Breast epithelium (tissue), 4 donors: ENCODE results near the gene PUM2. TPM values are rescaled to one million over a fixed set of nuclear protein-coding genes. Genes with fewer than 3 reads are reported as not detected.

Experiments used
- DNase-seq, 2 donors: peaks; one replicate each; pipeline ENCODE4 v3.0.0-alpha.2; 2019; ENCODE audit warnings: low spot score in 2 of 2
- H3K27ac ChIP-seq, 2 donors: fragments of 200-600 bp; sonication (generic) in 1 of 2; one replicate each; pipeline ENCODE4 v1.5.1; 2016 to 2019; ENCODE audit warnings: mild to moderate bottlenecking in 1 of 2
- H3K27me3 ChIP-seq, 2 donors: fragments of 200-600 bp; sonication (generic) in 1 of 2; one replicate each; pipeline versions ENCODE4 v1.5.1 to v1.6.0; 2017 to 2019; ENCODE audit warnings: control low read depth in 1 of 2, mild to moderate bottlenecking in 1 of 2
- H3K36me3 ChIP-seq: fragments of 200-600 bp; one replicate; pipeline ENCODE4 v1.5.1; 2019
- H3K4me1 ChIP-seq, 2 donors: fragments of 200-600 bp; sonication (generic); one replicate each; pipeline ENCODE4 v1.5.1; 2016 to 2019; ENCODE audit warnings: control low read depth in 1 of 2
- H3K4me3 ChIP-seq, 3 donors: fragments of 200-600 bp; sonication (generic); 1 replicate in 2 of 3; 2 replicates in 1 of 3; pipeline ENCODE4 v1.5.1; 2016 to 2019; ENCODE audit warnings: mild to moderate bottlenecking in 3 of 3, moderate library complexity in 2 of 3
- H3K9me3 ChIP-seq, 2 donors: fragments of 200-600 bp; sonication (generic) in 1 of 2; one replicate each; pipeline ENCODE4 v1.5.1; 2016 to 2019; ENCODE audit warnings: control low read depth in 1 of 2
- POLR2A ChIP-seq: fragments of 450-650 bp; IDR thresholded peaks from one replicate; pipeline ENCODE4 v1.6.1; 2016; ENCODE audit warnings: antibody characterized with exemption, mild to moderate bottlenecking, moderate library complexity
- POLR2AphosphoS5 ChIP-seq, 3 donors: sonication (generic); formaldehyde crosslinking; IDR thresholded peaks; one replicate each; pipeline ENCODE4 v1.6.1; 2017; ENCODE audit warnings: antibody characterized with exemption in 3 of 3
- intact Hi-C: fragments of 100-400 bp; cut with DNase I; formaldehyde crosslinking; loops from one replicate; pipeline ENCODE4 v1.15.1; 2023; ENCODE audit warnings: low total_unique reads
- total RNA-seq, 3 donors: library from RNA; depleted of rRNA; stranded (reverse); fragments of >200 nt; gene quantifications; one replicate each; pipeline ENCODE4 v1.1.0, GENCODE V29; 2016
- TF ChIP-seq, protein P1 (sequence below), 3 donors: fragments of 450-650 bp; IDR thresholded peaks; one replicate each; pipeline ENCODE4 v1.5.1; 2016 to 2017; ENCODE audit warnings: antibody characterized with exemption in 3 of 3, mild to moderate bottlenecking in 3 of 3, moderate library complexity in 3 of 3

The PUM2 gene
- total RNA-seq, 3 donors from 2014 or later = 69.3 to 94.0 (median 92.8) TPM

DNA sequence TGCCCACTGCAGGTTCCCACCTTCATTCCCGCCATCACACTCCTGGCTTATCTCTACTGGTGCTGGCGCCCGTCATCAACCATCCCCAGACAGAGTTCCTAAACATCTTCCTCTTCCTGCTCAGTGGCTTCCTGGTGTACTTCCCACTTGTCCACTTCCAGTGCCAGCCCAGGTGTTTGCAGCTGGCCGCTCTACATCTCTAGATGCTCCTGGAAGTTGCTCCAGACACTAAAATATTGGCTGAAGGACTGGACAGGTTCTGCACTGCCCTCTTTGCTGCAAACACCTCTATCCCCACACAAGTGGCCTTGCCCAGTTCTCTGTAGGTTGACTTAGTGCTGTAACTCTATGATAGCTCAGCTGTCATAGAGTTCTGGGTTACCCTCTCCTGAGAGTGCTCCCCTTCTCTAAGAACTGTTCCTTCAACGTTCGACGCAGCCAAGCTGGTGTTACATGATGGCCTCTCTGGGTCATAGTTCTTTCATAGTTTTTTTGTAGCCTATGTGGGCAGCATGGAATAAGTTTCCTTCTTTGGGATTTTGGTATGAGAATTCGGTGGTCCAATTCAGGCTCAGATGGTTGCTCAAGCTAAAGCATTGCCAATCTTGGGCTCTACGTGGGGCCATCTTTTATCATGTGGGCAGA lies 45.8 kb upstream of the PUM2 start:
- Histone ChIP-seq H3K9me3 (no peaks in the 10 kb centered on the region), H3K4me3 (no peak overlapping the region), H3K36me3 (no peaks in the 10 kb centered on the region), H3K27me3 (no peaks in the 10 kb centered on the region), H3K4me1 (no peaks in the 10 kb centered on the region), H3K27ac (no peak overlapping the region)
- TF ChIP-seq, protein P1, sequence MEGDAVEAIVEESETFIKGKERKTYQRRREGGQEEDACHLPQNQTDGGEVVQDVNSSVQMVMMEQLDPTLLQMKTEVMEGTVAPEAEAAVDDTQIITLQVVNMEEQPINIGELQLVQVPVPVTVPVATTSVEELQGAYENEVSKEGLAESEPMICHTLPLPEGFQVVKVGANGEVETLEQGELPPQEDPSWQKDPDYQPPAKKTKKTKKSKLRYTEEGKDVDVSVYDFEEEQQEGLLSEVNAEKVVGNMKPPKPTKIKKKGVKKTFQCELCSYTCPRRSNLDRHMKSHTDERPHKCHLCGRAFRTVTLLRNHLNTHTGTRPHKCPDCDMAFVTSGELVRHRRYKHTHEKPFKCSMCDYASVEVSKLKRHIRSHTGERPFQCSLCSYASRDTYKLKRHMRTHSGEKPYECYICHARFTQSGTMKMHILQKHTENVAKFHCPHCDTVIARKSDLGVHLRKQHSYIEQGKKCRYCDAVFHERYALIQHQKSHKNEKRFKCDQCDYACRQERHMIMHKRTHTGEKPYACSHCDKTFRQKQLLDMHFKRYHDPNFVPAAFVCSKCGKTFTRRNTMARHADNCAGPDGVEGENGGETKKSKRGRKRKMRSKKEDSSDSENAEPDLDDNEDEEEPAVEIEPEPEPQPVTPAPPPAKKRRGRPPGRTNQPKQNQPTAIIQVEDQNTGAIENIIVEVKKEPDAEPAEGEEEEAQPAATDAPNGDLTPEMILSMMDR (IDR thresholded peaks at IDR 0.05) = no peak
- TF ChIP-seq POLR2AphosphoS5 (IDR thresholded peaks at IDR 0.05) (no peak), POLR2A (no peak)
- intact Hi-C loops = no loop called here
- no peak for DNase-seq

DNA sequence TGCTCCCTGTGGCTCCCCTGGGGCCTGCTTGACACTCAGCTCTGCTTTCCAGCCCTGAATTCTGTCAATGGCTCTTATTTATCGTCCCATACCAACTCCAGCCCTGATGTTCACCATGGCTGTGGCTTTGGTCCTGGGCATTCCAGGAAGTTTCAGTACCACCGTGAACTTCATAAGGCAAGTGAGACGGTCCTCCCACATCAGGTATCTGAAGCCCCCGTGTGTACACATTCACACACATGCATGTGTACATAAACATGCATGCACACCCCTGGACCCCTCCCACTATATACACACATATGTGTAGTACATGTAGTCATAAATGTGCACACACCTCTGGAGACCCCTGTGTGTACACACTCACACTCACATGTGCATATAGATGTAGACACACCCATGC lies 43.3 kb upstream of the PUM2 start:
- Histone ChIP-seq H3K27ac (no peak overlapping the region), H3K4me3 (no peak overlapping the region), H3K9me3 (no peaks in the 10 kb centered on the region), H3K4me1 (no peaks in the 10 kb centered on the region), H3K27me3 (no peaks in the 10 kb centered on the region), H3K36me3 (no peaks in the 10 kb centered on the region)
- DNase-seq = no peak
- no peak for TF ChIP-seq POLR2A
- TF ChIP-seq, protein P1 (IDR thresholded peaks at IDR 0.05) = no peak
- TF ChIP-seq POLR2AphosphoS5 (IDR thresholded peaks at IDR 0.05) = no peak
- intact Hi-C loops = no loop called here

DNA sequence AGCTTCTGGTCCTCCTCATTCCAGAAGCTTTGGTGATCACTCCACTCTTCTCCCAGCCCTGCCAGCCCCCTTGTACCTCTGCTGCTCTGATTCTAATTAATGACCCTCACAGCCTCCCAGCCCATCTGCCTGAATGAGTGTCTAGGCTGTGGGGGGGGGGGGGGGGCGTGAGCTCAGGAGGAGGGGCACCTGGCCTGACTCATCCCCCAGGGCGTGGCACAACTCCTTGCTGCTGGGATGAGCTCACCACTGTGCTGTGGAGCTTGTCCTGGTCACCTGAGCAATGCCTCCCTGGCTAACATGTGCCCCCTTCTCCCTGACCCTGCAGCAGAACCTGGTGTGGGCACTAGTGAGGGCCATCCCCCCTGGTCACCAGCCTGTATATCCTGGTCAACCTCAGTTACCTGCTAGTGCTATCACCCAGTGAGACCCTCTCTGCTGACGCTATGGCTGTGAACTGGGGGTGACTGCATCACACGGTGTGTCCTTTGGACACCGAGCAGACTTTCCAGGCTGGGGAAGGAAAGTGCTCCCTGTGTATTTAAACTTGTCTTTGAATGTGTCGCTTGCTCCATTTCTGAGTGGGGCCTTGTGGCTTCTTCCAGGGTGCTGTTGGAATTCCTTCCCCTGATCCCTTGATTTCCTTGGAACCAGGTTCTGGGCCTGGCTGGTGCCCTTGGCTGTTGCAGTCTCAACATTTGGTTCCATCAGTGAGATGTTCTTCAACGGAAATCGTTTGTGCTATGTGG lies 41.5 kb upstream of the PUM2 start:
- Histone ChIP-seq H3K27me3 (no peaks in the 10 kb centered on the region), H3K27ac (no peak overlapping the region), H3K4me1 (no peaks in the 10 kb centered on the region), H3K4me3 (no peak overlapping the region), H3K36me3 (no peaks in the 10 kb centered on the region), H3K9me3 (no peaks in the 10 kb centered on the region)
- intact Hi-C loops = no loop called here
- DNase-seq = no peak
- no peak for TF ChIP-seq POLR2A
- TF ChIP-seq, protein P1 (IDR thresholded peaks at IDR 0.05) = no peak
- TF ChIP-seq POLR2AphosphoS5 (IDR thresholded peaks at IDR 0.05) = no peak

DNA sequence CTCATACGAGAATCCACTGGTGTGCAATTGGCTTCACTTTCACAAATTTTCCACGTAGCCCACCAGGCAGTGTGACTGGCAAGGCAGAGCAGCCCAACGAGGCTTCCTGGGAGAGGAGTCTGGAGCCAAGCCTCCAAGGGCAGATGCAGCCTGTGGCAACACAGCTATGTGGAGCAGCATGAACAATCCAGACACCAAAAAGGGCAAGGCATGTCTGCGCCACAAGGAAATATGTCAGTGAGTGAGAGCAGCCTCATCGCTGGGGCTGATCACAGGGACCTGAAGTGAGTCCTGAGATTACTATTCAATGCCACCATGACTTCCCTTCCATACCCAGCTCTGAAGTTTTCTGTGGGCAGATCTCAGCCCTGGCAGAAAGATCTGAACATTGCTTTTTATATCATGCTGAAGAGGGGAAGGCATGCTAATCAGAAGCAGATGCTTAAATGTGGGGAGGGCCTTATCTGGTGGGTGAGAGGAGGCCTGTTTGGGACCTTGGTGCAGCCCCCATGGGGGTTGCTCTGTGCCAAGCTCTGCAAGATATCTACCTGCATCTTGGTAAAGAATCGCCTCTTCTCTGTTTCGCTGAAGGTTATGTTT lies 40.0 kb upstream of the PUM2 start:
- intact Hi-C loops = no loop called here
- Histone ChIP-seq H3K9me3 (no peaks in the 10 kb centered on the region), H3K27me3 (no peaks in the 10 kb centered on the region), H3K4me1 (no peaks in the 10 kb centered on the region), H3K4me3 (no peak overlapping the region), H3K27ac (no peak overlapping the region), H3K36me3 (no peaks in the 10 kb centered on the region)
- TF ChIP-seq POLR2A (no peak), POLR2AphosphoS5 (IDR thresholded peaks at IDR 0.05) (no peak)
- TF ChIP-seq, protein P1 (IDR thresholded peaks at IDR 0.05) = no peak
- DNase-seq = no peak

DNA sequence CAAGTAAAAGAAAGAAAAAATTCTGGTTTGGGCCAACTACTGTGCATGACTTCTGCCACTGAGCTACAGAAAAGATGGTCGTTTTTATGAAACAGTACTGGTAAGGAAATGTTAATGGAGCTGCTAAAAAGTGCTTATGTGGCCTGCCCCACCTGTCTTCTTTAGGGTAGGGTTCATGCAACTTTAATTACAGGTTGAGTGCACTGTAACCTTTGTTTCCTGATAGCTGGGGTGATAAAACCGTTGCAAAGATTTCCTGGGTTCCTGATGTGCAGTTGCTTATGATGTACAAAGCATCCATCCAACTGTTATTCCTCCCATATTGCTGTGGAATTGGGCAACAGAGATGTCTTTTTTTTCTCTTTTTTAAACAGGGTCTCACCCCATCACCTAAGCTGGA lies 34.3 kb upstream of the PUM2 start:
- no peaks in the 10 kb centered on the region for H3K27me3 ChIP-seq
- no peaks in the 10 kb centered on the region for H3K4me1 ChIP-seq
- no peaks in the 10 kb centered on the region for H3K9me3 ChIP-seq
- no peak overlapping the region for H3K4me3 ChIP-seq
- no peaks in the 10 kb centered on the region for H3K36me3 ChIP-seq
- TF ChIP-seq POLR2A = no peak
- TF ChIP-seq, protein P1 (IDR thresholded peaks at IDR 0.05) = no peak
- TF ChIP-seq POLR2AphosphoS5 (IDR thresholded peaks at IDR 0.05) = no peak
- no peak for DNase-seq
- intact Hi-C loops = no loop called here
- H3K27ac ChIP-seq = no peak overlapping the region
